Measurements from ENCODE around the gene ZNF764.
"Not testable (repeated sequence)": the region's sequence is repeated elsewhere in the genome, so short reads cannot be mapped to it uniquely, and the experiment has no call there.

The ZNF764 gene

GRCh38 chr16:30551781-30552180 is 6.4 kb downstream of the ZNF764 start:
- no peak for DNase-seq (ENCODE audit: extremely low read depth in 1 of 2, low read depth in 1 of 2)

- DNase-seq (ENCODE audit: extremely low read depth in 1 of 2, low read depth in 1 of 2), result no peak
Measured at GRCh38 chr16:30548416-30549253, 9.5 kb downstream of the ZNF764 start.

DNA sequence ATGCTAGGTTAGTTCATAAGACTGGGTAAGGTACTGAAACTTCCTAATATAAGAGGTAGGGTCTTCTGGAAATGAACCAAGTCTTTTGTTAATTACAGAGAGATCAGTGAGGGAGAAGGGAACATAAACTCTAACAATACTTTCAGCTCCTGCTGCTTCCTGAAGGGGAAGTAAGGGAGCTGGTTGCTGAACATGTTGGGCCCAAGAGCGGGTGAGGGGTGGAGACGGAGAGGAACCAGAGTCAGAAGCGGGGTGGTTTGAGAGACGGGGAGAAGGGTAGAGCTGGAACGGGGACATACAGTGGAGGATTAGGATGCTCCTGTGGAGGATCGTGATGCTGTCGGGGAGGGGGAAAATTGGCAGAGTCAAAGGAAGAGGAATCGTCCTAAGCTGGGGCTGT is 12.1 kb downstream of the ZNF764 start:
- DNase-seq (ENCODE audit: extremely low read depth in 1 of 2, low read depth in 1 of 2), result no peak

DNA sequence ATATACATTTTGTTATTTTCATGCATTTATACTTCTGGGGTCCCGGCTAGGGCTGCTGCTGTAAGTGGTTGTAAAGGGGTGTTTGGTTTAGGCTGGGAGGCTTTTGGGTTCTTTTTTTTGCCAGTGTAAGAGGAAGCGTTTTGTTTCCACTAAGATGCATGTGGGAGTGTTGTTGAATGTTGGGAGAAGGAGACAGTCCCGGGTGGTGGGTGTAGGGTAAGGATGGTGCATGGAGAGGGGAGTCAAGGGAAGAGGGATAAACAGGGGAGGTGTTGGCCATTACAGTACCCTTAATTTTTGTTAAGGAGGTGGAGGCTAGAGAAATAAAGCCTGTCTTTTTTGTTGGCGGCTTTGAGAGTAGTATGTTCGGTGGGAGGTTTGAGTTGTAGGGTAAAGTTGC is 15.1 kb downstream of the ZNF764 start:
- DNase-seq (ENCODE audit: extremely low read depth in 1 of 2, low read depth in 1 of 2), result no peak

DNA sequence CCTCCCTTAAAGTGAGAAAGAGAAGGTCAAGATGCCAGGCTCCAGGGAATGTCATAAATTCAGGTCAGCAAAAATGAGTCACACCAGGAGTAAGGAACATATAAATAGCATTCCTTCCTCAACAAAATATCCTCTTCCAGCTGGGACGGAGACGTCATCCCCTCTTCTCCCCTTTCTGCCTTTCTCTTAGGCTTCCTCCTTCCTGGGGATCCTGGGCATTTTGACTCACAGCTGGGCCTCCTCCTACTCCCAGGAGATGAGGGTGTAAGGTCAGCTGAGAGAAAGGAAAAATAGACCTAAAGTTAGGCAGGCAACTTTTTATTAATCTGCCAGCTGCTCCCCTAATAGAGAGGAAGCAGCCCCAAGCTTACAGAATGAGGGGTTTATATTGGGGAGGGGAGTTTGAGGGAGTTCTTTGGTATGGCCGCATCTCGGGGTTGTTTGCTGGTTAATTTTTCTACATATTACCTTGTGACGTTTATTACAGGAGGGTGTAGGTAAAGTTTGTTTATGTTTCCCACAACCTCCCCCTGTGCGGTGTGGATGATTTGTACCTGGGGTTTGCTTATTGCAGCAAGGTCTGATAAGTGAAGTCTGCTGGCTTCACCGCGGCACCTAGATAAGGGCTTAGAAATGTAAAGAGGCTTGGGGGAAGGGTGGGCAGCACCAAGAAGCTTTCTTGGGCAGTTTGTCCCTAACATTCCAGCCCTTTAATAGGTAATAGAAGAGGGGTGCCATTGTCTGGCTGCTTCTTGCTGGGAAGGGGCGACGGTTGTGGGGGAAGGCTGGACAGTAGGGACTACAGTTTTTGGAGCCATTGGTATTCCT is 16.5 kb downstream of the ZNF764 start:
- no peak for DNase-seq (ENCODE audit: extremely low read depth in 1 of 2, low read depth in 1 of 2)

DNA sequence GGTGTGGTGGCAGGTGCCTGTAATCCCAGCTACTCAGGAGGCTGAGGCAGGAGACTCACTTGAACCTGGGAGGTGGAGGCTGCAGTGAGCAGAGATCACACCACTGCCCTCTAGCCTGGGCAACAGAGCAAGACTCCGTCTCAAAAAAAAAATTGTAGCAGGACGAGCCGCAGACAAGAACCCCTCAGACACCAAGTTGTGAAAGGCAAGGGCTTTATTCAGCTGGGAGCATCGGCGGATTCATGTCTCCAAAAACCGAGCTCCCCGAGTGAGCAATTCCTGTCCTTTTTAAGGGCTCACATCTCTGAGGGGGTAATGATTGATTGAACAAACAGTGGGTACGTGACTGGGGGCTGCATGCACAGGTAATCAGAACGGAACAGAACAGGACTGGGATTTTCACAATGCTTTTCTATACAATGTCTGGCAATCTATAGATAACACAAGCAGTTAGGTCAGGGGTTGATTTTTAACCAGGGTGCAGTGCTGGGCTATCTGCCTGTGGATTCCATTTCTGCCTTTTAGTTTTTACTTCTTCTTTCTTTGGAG is 17.2 kb downstream of the ZNF764 start:
- not testable (repeated sequence) for DNase-seq (ENCODE audit: extremely low read depth in 1 of 2, low read depth in 1 of 2)

DNA sequence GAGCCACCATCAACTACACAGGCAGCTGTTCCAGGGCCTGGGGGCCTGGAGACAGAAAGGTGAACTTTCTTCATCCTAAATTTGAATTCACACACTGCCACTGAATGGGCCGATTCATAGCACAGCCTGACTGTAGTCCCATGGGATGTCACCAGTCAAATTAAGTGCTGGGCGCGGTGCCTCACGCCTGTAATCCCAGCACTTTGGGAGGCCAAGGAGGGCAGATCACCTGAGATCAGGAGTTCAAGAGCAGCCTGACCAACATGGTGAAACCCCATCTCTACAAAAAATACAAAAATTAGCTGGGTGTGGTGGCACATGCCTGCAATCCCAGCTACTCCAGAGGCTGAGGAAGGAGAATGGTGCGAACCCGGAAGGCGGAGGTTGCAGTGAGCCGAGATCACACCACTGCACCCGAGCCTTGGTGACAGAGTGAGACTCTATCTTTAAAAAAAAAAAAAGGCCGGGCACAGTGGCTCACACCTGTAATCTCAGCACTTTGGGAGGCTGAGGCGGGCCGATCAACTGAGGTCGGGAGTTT is 18.1 kb downstream of the ZNF764 start:
- not testable (repeated sequence) for DNase-seq (ENCODE audit: extremely low read depth in 1 of 2, low read depth in 1 of 2)

DNA sequence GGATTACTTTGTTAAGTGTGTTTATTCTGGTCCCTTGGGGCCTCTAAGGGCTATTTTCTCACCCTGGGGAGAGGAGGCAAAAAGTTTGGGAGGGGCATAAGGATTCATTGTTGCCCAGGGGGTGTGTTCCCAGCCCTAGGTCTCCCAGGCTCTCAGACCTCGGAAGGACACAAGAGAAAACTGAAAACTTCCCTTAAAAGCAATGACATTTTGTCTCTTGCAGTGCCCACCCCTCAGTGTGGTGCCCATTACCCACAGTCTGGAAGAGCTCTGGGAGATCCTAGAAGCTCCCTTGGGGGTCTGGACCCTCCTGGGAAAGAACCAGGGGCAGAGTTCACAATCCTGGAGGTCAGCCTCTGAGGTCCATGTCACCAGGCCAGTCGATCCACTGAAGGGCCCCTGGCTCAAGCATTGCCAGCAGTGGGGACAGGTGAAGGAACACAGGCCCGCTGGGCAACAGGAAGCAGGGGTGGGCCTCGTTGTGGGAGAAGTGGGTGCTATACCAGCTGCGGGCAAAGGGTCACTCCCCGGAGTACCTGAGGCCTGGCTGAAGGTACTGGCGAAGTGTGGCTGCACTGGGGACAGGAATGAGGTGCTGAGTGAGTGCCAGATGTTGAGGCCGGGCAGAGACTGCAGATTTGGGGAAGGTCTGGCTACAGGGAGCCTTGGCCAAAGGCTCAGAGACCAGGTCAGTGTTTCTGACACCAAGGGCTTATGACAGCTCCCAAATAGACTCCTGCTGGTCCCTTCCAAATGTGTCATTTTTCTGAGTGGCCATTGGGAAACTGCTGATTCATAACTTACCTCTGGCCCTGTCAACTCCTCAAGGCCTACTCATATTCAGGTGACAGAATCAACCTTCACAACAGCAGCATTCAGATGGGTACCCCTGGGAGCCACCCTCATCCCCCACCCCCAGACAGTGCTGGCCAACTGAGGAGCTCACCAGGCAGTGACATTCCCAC is 18.9 kb downstream of the ZNF764 start:
- no peak for DNase-seq (ENCODE audit: extremely low read depth in 1 of 2, low read depth in 1 of 2)

DNA sequence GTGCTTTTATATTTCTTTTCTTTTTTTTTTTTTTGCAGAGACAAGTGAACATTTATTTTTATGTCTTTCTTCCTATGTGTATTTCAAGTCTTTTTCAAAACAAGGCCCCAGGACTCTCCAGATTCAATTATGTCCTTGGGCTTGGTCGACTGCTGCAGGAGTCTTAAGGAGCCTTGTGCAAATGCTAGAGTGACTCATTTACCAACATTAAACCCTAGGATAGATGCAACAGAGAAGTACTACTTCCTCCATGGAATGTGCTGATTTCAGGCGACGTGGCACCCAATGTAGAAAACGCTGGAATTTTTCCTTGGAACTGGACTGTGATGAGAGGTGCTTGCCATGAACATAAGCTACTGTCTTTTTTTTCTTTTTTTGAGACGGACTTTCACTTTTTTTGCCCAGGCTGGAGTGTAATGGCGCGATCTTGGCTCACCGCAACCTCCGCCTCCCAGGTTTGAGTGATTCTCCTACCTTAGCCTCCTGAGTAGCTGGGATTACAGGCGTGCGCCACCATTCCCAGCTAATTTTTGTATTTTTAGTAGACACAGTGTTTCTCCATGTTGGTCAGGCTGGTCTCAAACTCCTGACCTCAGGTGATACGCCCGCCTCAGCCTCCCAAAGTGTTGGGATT is 21.7 kb downstream of the ZNF764 start:
- not testable (repeated sequence) for DNase-seq (ENCODE audit: extremely low read depth in 1 of 2, low read depth in 1 of 2)

- peak in 1 of 2 donors; percentile 44 for DNase-seq (ENCODE audit: extremely low read depth in 1 of 2, low read depth in 1 of 2)
Measured at GRCh38 chr16:30535777-30536190, 22.4 kb downstream of the ZNF764 start.

GRCh38 chr16:30535106-30535776 is 22.9 kb downstream of the ZNF764 start:
- no peak for DNase-seq (ENCODE audit: extremely low read depth in 1 of 2, low read depth in 1 of 2)

- peak; percentile 74 to 87 for DNase-seq (ENCODE audit: extremely low read depth in 1 of 2, low read depth in 1 of 2)
Measured at GRCh38 chr16:30534368-30535105, 23.6 kb downstream of the ZNF764 start, which contains the start of gene ZNF747. Gene ZNF747, minus strand, starts transcription at chr16:30534858. Its CDS starts 179 bp downstream, at chr16:30534679.

- no peak for DNase-seq (ENCODE audit: extremely low read depth in 1 of 2, low read depth in 1 of 2)
Measured at GRCh38 chr16:30533748-30534367, 24.3 kb downstream of the ZNF764 start.

DNA sequence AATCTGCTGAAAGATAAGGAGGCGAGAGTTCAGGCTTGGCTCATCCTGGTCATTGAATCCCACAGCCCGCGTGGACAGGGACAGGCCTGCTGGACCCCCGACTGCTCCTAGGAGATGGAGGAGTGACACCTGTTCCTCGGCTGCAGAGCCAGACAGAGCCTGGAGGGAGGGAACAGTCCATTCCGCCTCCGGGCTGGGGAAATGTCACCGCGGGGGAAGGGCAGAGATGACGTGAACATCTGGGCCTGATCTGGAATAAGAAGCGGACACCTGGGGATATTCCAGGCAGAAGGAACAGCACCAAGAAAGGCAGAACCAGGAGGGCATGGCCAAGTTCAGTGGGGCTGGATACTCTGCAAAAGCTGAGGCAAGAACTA is 25.0 kb downstream of the ZNF764 start:
- no peak for DNase-seq (ENCODE audit: extremely low read depth in 1 of 2, low read depth in 1 of 2)

DNA sequence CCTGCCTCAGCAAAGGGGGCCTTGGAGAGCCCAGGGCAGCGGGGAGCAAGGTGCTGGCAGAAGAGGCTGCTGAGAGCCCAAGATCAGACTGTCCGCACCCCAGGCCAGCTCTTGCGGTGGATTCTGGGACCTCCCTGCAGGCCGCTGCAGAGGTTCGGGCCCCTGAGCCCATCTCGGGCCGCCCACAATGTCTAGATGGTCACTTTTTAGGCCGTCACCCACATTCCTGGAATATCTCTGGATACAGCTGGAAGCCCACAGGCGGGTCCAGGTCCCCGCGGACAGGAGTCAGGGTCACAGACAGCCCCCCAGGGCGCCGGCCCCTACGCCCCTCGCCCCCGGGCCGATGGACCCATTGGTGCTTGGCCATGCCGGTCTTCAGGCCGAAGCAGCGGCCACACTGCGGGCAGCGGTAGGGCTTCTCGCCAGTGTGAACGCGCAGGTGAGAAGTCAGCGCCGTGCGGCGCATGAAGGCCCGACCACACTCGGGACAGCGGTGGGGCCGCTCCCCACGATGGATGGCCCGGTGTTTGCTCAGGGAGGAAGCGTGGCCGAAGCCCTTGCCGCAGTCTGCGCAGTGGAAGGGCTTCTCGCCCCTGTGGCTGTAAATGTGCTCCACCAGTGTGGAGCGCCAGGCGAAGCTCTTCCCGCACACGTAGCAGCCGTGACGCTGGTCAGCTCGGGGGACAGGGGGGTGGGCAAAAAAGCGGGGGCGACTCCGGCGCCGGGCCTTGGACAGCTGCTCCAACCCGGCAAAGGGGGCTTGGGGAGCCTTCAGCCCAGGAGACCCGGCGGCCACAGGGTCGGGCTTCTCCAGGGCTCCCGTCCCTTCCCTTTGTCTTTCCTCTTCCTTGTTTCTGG is 25.7 kb downstream of the ZNF764 start:
- no peak for DNase-seq (ENCODE audit: extremely low read depth in 1 of 2, low read depth in 1 of 2)

- no peak for DNase-seq (ENCODE audit: extremely low read depth in 1 of 2, low read depth in 1 of 2)
Measured at GRCh38 chr16:30530163-30531037, 27.8 kb downstream of the ZNF764 start.

Data from activated CD8-positive, alpha-beta memory T cell treated with anti-CD3 and anti-CD28 coated beads for 1 hour (primary cell).